HCT116 (cell line): ENCODE data around the gene EXD2.

ENCODE experiments used
- EZH2 ChIP-seq: fragments of 200-600 bp; sonication (generic); IDR thresholded peaks from 2 replicates; pipeline ENCODE4 v1.6.1; 2017; ENCODE audit warnings: antibody characterized with exemption, mixed run types
- FOSL1 ChIP-seq: IDR thresholded peaks from 2 replicates; pipeline ENCODE4 v1.6.1; 2012; ENCODE audit warnings: low read depth
- POLR2A ChIP-seq: IDR thresholded peaks from 2 replicates; pipeline ENCODE4 v1.7.0; 2011; ENCODE audit warnings: borderline replicate concordance; ENCODE audit not compliant: insufficient read depth, insufficient read length; ENCODE audit errors: extremely low read depth
- TF ChIP-seq, protein P1 (sequence below), 3 experiments: fragments of 200-600 bp in 1 of 3; sonication (generic) in 1 of 3; IDR thresholded peaks in 2 of 3; conservative IDR thresholded peaks in 1 of 3; 2 replicates each; pipeline ENCODE4 v1.5.1; 2012 to 2017; ENCODE audit warnings: low read depth in 2 of 3, low read length in 2 of 3, antibody characterized with exemption in 1 of 3, borderline replicate concordance in 1 of 3, control low read depth in 1 of 3, mild to moderate bottlenecking in 1 of 3, mixed read lengths in 1 of 3, mixed run types in 1 of 3, moderate library complexity in 1 of 3; ENCODE audit not compliant: insufficient read depth in 1 of 3

GRCh38 chr14:69193721-69194120 lies 2.4 kb downstream of the EXD2 start:
- TF ChIP-seq, protein P1, sequence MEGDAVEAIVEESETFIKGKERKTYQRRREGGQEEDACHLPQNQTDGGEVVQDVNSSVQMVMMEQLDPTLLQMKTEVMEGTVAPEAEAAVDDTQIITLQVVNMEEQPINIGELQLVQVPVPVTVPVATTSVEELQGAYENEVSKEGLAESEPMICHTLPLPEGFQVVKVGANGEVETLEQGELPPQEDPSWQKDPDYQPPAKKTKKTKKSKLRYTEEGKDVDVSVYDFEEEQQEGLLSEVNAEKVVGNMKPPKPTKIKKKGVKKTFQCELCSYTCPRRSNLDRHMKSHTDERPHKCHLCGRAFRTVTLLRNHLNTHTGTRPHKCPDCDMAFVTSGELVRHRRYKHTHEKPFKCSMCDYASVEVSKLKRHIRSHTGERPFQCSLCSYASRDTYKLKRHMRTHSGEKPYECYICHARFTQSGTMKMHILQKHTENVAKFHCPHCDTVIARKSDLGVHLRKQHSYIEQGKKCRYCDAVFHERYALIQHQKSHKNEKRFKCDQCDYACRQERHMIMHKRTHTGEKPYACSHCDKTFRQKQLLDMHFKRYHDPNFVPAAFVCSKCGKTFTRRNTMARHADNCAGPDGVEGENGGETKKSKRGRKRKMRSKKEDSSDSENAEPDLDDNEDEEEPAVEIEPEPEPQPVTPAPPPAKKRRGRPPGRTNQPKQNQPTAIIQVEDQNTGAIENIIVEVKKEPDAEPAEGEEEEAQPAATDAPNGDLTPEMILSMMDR (IDR thresholded peaks at IDR 0.05 in 2 of 3, conservative IDR thresholded peaks at IDR 0.05 in 1 of 3; ENCODE audit: borderline replicate concordance in 1 of 3, insufficient read depth in 1 of 3, low read depth in 2 of 3, low read length in 2 of 3): no peak
- TF ChIP-seq POLR2A: no peak
- TF ChIP-seq EZH2: no peak
- no peak for TF ChIP-seq FOSL1
